H1 (cell line): ENCODE data around the gene KCNH8. TPM values are rescaled to one million over a fixed set of nuclear protein-coding genes. Genes with fewer than 3 reads are reported as not detected.
A peak's percentile ranks its signal among the peaks of the same experiment; 100 is the strongest.

Source experiments
- CTCF ChIA-PET: fragments of 300-600 bp; sonication (Branson Sonifier 250); formaldehyde crosslinking; loops from one replicate; lab custom pipeline; 2021; ENCODE audit not compliant: partially characterized antibody; lab: Charles Lee
- POLR2A ChIA-PET: fragments of 300-600 bp; sonication (Branson Sonifier 250); formaldehyde crosslinking; loops from one replicate; lab custom pipeline; 2021; ENCODE audit warnings: inconsistent platforms; ENCODE audit not compliant: partially characterized antibody; lab: Charles Lee
- DNase-seq, 2 experiments: peaks; one replicate each; pipeline versions ENCODE4 v3.0.0 to v3.0.0-alpha.2; 2010 to 2022; ENCODE audit warnings: low spot score in 2 of 2, low read depth in 1 of 2, mixed read lengths in 1 of 2
- FAIRE-seq: peaks from 2 replicates; lab custom pipeline; 2011; peaks lifted over from hg19 to GRCh38; lab: Jason Lieb, UNC
- H2AFZ ChIP-seq: 2 replicates; pipeline ENCODE4 v1.8.1; 2012; ENCODE audit warnings: low read length, inconsistent platforms
- H2AK5ac ChIP-seq: 2 replicates; pipeline ENCODE4 v1.6.1; 2013; ENCODE audit warnings: low read depth, low read length
- H2BK120ac ChIP-seq: replicated peaks from 2 replicates; pipeline ENCODE3; 2013; ENCODE audit warnings: low read depth, low read length, inconsistent platforms
- H2BK12ac ChIP-seq: 2 replicates; pipeline ENCODE4 v1.6.1; 2013; ENCODE audit warnings: low read depth, low read length
- H2BK15ac ChIP-seq: 2 replicates; pipeline ENCODE4 v1.6.1; 2013; ENCODE audit warnings: low read length
- H2BK20ac ChIP-seq: 2 replicates; pipeline ENCODE4 v1.6.1; 2013; ENCODE audit warnings: low read length
- H2BK5ac ChIP-seq: 2 replicates; pipeline ENCODE4 v1.6.1; 2013; ENCODE audit warnings: low read depth, low read length
- H3K14ac ChIP-seq: 2 replicates; pipeline ENCODE4 v1.6.1; 2013; ENCODE audit warnings: inconsistent platforms; ENCODE audit not compliant: insufficient read length
- H3K18ac ChIP-seq: 2 replicates; pipeline ENCODE4 v1.6.1; 2013; ENCODE audit warnings: low read length; ENCODE audit errors: extremely low read depth
- H3K23ac ChIP-seq: 2 replicates; pipeline ENCODE4 v1.6.1; 2013; ENCODE audit warnings: inconsistent platforms; ENCODE audit not compliant: insufficient read length
- H3K23me2 ChIP-seq: 2 replicates; pipeline ENCODE4 v1.6.1; 2013; ENCODE audit warnings: low read depth, low read length
- H3K27ac ChIP-seq: 2 replicates; pipeline ENCODE4 v1.6.1; 2011; ENCODE audit warnings: low read depth, low read length, inconsistent platforms
- H3K27me3 ChIP-seq, 4 experiments: replicated peaks in 1 of 4; 1 replicate in 1 of 4; 2 replicates in 3 of 4; pipeline versions ENCODE4 v1.6.1 to v1.8.1; 2011 to 2013; ENCODE audit warnings: low read length in 3 of 4, mild to moderate bottlenecking in 3 of 4, inconsistent platforms in 2 of 4, mixed read lengths in 2 of 4, moderate library complexity in 1 of 4; ENCODE audit not compliant: control insufficient read depth in 3 of 4, insufficient read depth in 3 of 4; ENCODE audit errors: extremely low read depth in 1 of 4
- H3K36me3 ChIP-seq, 4 experiments: 2 replicates each; pipeline versions ENCODE4 v1.6.1 to v1.8.1; 2011 to 2013; ENCODE audit warnings: mild to moderate bottlenecking in 4 of 4, low read length in 3 of 4, moderate library complexity in 2 of 4, control low read depth in 1 of 4, inconsistent platforms in 1 of 4; ENCODE audit not compliant: insufficient read depth in 4 of 4, control insufficient read depth in 2 of 4
- H3K4ac ChIP-seq: replicated peaks from 2 replicates; pipeline ENCODE3; 2013; ENCODE audit warnings: low read length, low read depth, mixed read lengths, inconsistent platforms; ENCODE audit not compliant: insufficient read length
- H3K4me1 ChIP-seq, 4 experiments: replicated peaks in 1 of 4; 1 replicate in 1 of 4; 2 replicates in 3 of 4; pipeline versions ENCODE4 v1.6.1 to v1.8.1; 2011 to 2013; ENCODE audit warnings: low read length in 3 of 4, inconsistent platforms in 2 of 4, mixed read lengths in 1 of 4; ENCODE audit not compliant: insufficient read depth in 4 of 4, control insufficient read depth in 3 of 4
- H3K4me2 ChIP-seq, 2 experiments: 2 replicates each; pipeline versions ENCODE4 v1.6.1 to v1.8.1; 2011 to 2013; ENCODE audit warnings: low read depth in 2 of 2, low read length in 2 of 2, control low read depth in 1 of 2, inconsistent platforms in 1 of 2, mild to moderate bottlenecking in 1 of 2; ENCODE audit not compliant: insufficient read depth in 1 of 2
- H3K4me3 ChIP-seq, 4 experiments: fragments of 200-600, 300-600 bp in 1 of 4; sonication (generic), shearing (Covaris generic), sonication (Bioruptor Twin) in 1 of 4; 2 replicates each; pipeline versions ENCODE4 v1.5.1 to v1.8.1; 2011 to 2016; ENCODE audit warnings: low read length in 4 of 4, low read depth in 3 of 4, control low read depth in 2 of 4, inconsistent platforms in 2 of 4, mild to moderate bottlenecking in 2 of 4, mixed read lengths in 1 of 4, moderate library complexity in 1 of 4; ENCODE audit not compliant: insufficient read depth in 2 of 4; ENCODE audit errors: extremely low read depth in 1 of 4
- H3K56ac ChIP-seq: replicated peaks from 2 replicates; pipeline ENCODE3; 2013; ENCODE audit warnings: low read depth, mild to moderate bottlenecking, mixed read lengths, low read length, inconsistent platforms; ENCODE audit not compliant: insufficient read length
- H3K79me1 ChIP-seq: 2 replicates; pipeline ENCODE4 v1.6.1; 2013; ENCODE audit warnings: low read depth, low read length, control low read depth
- H3K79me2 ChIP-seq, 2 experiments: 2 replicates each; pipeline versions ENCODE4 v1.6.1 to v1.8.1; 2012 to 2013; ENCODE audit warnings: low read length in 2 of 2, mild to moderate bottlenecking in 2 of 2, inconsistent platforms in 1 of 2; ENCODE audit not compliant: insufficient read depth in 2 of 2, control insufficient read depth in 1 of 2
- H3K9ac ChIP-seq, 4 experiments: replicated peaks in 1 of 4; 1 replicate in 1 of 4; 2 replicates in 3 of 4; pipeline versions ENCODE4 v1.6.1 to v1.8.1; 2011 to 2013; ENCODE audit warnings: low read depth in 3 of 4, low read length in 3 of 4, control low read depth in 2 of 4, mild to moderate bottlenecking in 2 of 4, moderate library complexity in 2 of 4, inconsistent platforms in 1 of 4; ENCODE audit errors: extremely low read depth in 1 of 4
- H3K9me3 ChIP-seq, 2 experiments: 2 replicates each; pipeline versions ENCODE4 v1.6.1 to v1.8.1; 2012 to 2013; ENCODE audit warnings: mild to moderate bottlenecking in 2 of 2, moderate library complexity in 2 of 2, control low read depth in 1 of 2, inconsistent platforms in 1 of 2, low read depth in 1 of 2, low read length in 1 of 2, mixed read lengths in 1 of 2; ENCODE audit not compliant: insufficient read depth in 2 of 2
- H4K20me1 ChIP-seq, 2 experiments: replicated peaks in 1 of 2; 2 replicates each; pipeline versions ENCODE3 to v1.8.1; 2011 to 2013; ENCODE audit warnings: inconsistent platforms in 2 of 2, low read length in 2 of 2, mild to moderate bottlenecking in 1 of 2; ENCODE audit not compliant: insufficient read depth in 2 of 2, control insufficient read depth in 1 of 2
- H4K5ac ChIP-seq: 2 replicates; pipeline ENCODE4 v1.6.1; 2013; ENCODE audit warnings: low read length, low read depth, mixed read lengths, inconsistent platforms; ENCODE audit not compliant: insufficient read length
- H4K8ac ChIP-seq: 2 replicates; pipeline ENCODE4 v1.8.0; 2013; ENCODE audit warnings: mild to moderate bottlenecking, moderate library complexity, low read length, inconsistent platforms; ENCODE audit not compliant: insufficient read depth; ENCODE audit errors: extremely low read depth
- H4K91ac ChIP-seq: replicated peaks from 2 replicates; pipeline ENCODE3; 2013; ENCODE audit warnings: low read length, mixed read lengths, inconsistent platforms; ENCODE audit not compliant: insufficient read length
- MAFK ChIP-seq: IDR thresholded peaks from 2 replicates; pipeline ENCODE4 v1.6.1; 2012; ENCODE audit warnings: low read depth, mild to moderate bottlenecking, improper control_type of control experiment, low read length
- YY1 ChIP-seq: IDR thresholded peaks from 2 replicates; pipeline ENCODE4 v1.6.1; 2011; ENCODE audit warnings: low read depth, mild to moderate bottlenecking, low read length
- WGBS, 2 experiments: shearing (Covaris generic) in 1 of 2; methylation state at CpG; one replicate each; pipeline versions ENCODE4 v1.1.6 to v1.1.7; 2013 to 2015; ENCODE audit warnings: low lambda C conversion rate in 2 of 2, mixed read lengths in 2 of 2, inconsistent platforms in 1 of 2, low coverage in 1 of 2, missing lambda C conversion rate in 1 of 2; ENCODE audit not compliant: insufficient replicate concordance in 2 of 2, insufficient coverage in 1 of 2, insufficient read length in 1 of 2; ENCODE audit errors: extremely low coverage in 1 of 2, missing lambda C conversion rate in 1 of 2; 5-methylcytosine and 5-hydroxymethylcytosine counted together
- polyA plus RNA-seq, 7 experiments: library from polyadenylated mRNA; depleted of rRNA in 3 of 7; stranded (reverse) in 5 of 7; unstranded in 2 of 7; fragments of >200 nt in 5 of 7; fragments of 200-250 nt in 2 of 7; gene quantifications; 1 replicate in 5 of 7; 2 replicates in 1 of 7; 4 replicates in 1 of 7; pipeline versions ENCODE4 v1.2.1 to v1.2.3, GENCODE V29; 2011 to 2013; ENCODE audit warnings: missing spikeins in 2 of 7, mixed read lengths in 2 of 7
- total RNA-seq: library from RNA; stranded (reverse); fragmentation: NEBNext Ultra II Directional; extraction: Animal tissue kit (Norgen Biotek cat#: 25700); gene quantifications from 2 replicates; pipeline ENCODE4 v1.2.1, GENCODE V29; 2021

KCNH8 gene
- total and polyA plus RNA-seq, 2 of the 8 experiments (the other 6 are each of a cell fraction or from before 2014, with no cell fraction given) = 2.2 to 2.4 TPM

DNA sequence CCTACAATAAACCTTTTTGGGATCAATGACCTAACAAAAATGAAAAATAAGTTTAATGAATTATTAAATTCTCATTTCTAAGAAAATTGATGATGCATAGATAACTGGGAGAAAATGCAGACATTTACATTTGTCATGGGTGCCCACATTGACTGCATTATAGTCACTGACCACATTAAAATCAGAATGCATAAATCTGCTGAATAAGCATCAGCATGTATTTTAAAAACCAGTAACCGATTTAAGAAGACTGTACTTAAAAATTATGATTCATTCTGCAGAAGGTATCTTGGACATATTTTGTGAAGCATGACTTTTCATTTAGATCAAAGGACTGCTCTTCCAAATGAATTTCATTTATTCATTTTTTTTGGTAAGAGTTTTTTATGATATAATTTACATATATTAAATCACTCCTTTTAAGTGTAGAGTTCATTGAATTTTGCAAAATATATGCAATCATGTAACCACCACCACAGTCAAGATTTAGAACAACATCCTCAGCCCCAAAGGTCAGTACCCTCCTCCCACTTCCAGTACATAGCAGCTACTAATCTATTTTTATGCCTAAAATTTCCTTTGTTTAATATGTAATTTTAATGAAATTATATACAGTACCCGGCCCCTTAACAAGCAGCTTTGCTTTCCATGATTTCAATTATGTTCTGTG is 11.8 kb downstream of the KCNH8 start:
- no peak overlapping the region for H3K27ac ChIP-seq
- H3K4me1 ChIP-seq = peaks cover 0 to 2% (median 0%) of the 10 kb centered on the region in 4 experiments; a peak in 1 of 7 replicates
- H3K9me3 ChIP-seq = no peaks in the 10 kb centered on the region
- no peak overlapping the region for H3K18ac ChIP-seq
- TF ChIP-seq MAFK (0 out of 2 replicates have a peak, but pooled peaks have one; percentile 4), YY1 (no peak)
- TF ChIP-seq, all 59 proteins: peak for 1
- H3K14ac ChIP-seq = no peak overlapping the region
- H4K20me1 ChIP-seq = no peaks in the 10 kb centered on the region
- H3K56ac ChIP-seq = no peak overlapping the region
- H4K8ac ChIP-seq = no peak overlapping the region
- no peak overlapping the region for H3K4me3 ChIP-seq
- no peak overlapping the region for H2BK120ac ChIP-seq
- no peak overlapping the region for H4K5ac ChIP-seq
- H2AK5ac ChIP-seq = no peak overlapping the region
- H3K23ac ChIP-seq = no peak overlapping the region
- ChIA-PET POLR2A (no interaction called here), CTCF (interaction anchor here (0.6 kb wide), 1 partner anchor 30 kb away, joined by 3 read pairs; no protein-coding TSS in a partner anchor)
- no peak overlapping the region for H2BK15ac ChIP-seq
- 88% methylated on average over 2 of the region's 2 CpGs; no CpG with 5 or more reads in 1 of the 2 experiments for WGBS, 2 experiments
- H2BK12ac ChIP-seq = no peak overlapping the region
- no peaks in the 10 kb centered on the region for H3K36me3 ChIP-seq
- no peak overlapping the region for H2BK5ac ChIP-seq
- H3K4ac ChIP-seq = no peak overlapping the region
- H3K27me3 ChIP-seq = no peaks in the 10 kb centered on the region
- H3K79me2 ChIP-seq = peaks cover 0 to 11% of the 10 kb centered on the region in 2 experiments; a peak in 2 of 4 replicates
- H3K79me1 ChIP-seq = no peaks in the 10 kb centered on the region
- no peak overlapping the region for H2BK20ac ChIP-seq
- FAIRE-seq (no peak), DNase-seq (no peak)
- no peak overlapping the region for H3K4me2 ChIP-seq
- H4K91ac ChIP-seq = no peak overlapping the region
- no peaks in the 10 kb centered on the region for H3K23me2 ChIP-seq
- H3K9ac ChIP-seq = no peak overlapping the region
- H2AFZ ChIP-seq = no peak overlapping the region
